Astrocyte (in vitro differentiated cells and primary cell): ENCODE measurements around the gene LRP1B. TPM values are rescaled to one million over a fixed set of nuclear protein-coding genes. Genes with fewer than 3 reads are reported as not detected.

Experiments used
- DNase-seq: peaks from one replicate; pipeline ENCODE4 v3.0.0-alpha.2; 2010; ENCODE audit warnings: low read depth
- FAIRE-seq: peaks from 2 replicates; lab custom pipeline; 2011; peaks lifted over from hg19 to GRCh38; lab: Jason Lieb, UNC
- H2AFZ ChIP-seq: 2 replicates; pipeline ENCODE4 v1.6.0; 2012; ENCODE audit warnings: low read depth, low read length, inconsistent platforms
- H3K27ac ChIP-seq: 2 replicates; pipeline ENCODE4 v1.5.1; 2011; ENCODE audit warnings: low read depth, low read length, inconsistent platforms
- H3K27me3 ChIP-seq: 2 replicates; pipeline ENCODE4 v1.6.0; 2011; ENCODE audit warnings: low read length, inconsistent platforms; ENCODE audit not compliant: insufficient read depth
- H3K36me3 ChIP-seq: 2 replicates; pipeline ENCODE4 v1.5.1; 2011; ENCODE audit warnings: low read length, inconsistent platforms; ENCODE audit not compliant: insufficient read depth
- H3K4me1 ChIP-seq: 2 replicates; pipeline ENCODE4 v1.5.1; 2011; ENCODE audit warnings: low read length, inconsistent platforms; ENCODE audit not compliant: insufficient read depth
- H3K4me2 ChIP-seq: 2 replicates; pipeline ENCODE4 v1.6.0; 2012; ENCODE audit warnings: low read length, inconsistent platforms
- H3K4me3 ChIP-seq: 2 replicates; pipeline ENCODE4 v1.5.1; 2011; ENCODE audit warnings: low read depth, mild to moderate bottlenecking, low read length, inconsistent platforms; ENCODE audit not compliant: insufficient read depth
- H3K79me2 ChIP-seq: 2 replicates; pipeline ENCODE4 v1.6.0; 2012; ENCODE audit warnings: mild to moderate bottlenecking, low read length, inconsistent platforms; ENCODE audit not compliant: insufficient read depth
- H3K9ac ChIP-seq: 2 replicates; pipeline ENCODE4 v1.6.0; 2012; ENCODE audit warnings: mild to moderate bottlenecking, low read length, inconsistent platforms
- H3K9me3 ChIP-seq: 2 replicates; pipeline ENCODE4 v1.5.1; 2012; ENCODE audit warnings: low read depth, mild to moderate bottlenecking, low read length, inconsistent platforms; ENCODE audit not compliant: insufficient read depth
- H4K20me1 ChIP-seq: 2 replicates; pipeline ENCODE4 v1.6.0; 2012; ENCODE audit warnings: low read length, inconsistent platforms; ENCODE audit not compliant: insufficient read depth
- H3K27ac Mint-ChIP-seq: one replicate; pipeline ENCODE4 v1.8.0; 2021; ENCODE audit warnings: mild to moderate bottlenecking, mixed read lengths; ENCODE audit not compliant: unreplicated experiment
- H3K27me3 Mint-ChIP-seq: one replicate; pipeline ENCODE4 v1.8.0; 2021; ENCODE audit warnings: low read depth, mixed read lengths; ENCODE audit not compliant: unreplicated experiment
- H3K36me3 Mint-ChIP-seq: one replicate; pipeline ENCODE4 v1.8.0; 2021; ENCODE audit warnings: low read depth, mixed read lengths; ENCODE audit not compliant: unreplicated experiment
- H3K4me1 Mint-ChIP-seq: one replicate; pipeline ENCODE4 v1.8.0; 2021; ENCODE audit warnings: low read depth, mixed read lengths; ENCODE audit not compliant: unreplicated experiment
- H3K4me3 Mint-ChIP-seq: one replicate; pipeline ENCODE4 v1.8.0; 2021; ENCODE audit warnings: mild to moderate bottlenecking, moderate library complexity, mixed read lengths; ENCODE audit not compliant: unreplicated experiment
- H3K9me3 Mint-ChIP-seq: one replicate; pipeline ENCODE4 v1.8.0; 2021; ENCODE audit warnings: mild to moderate bottlenecking, mixed read lengths; ENCODE audit not compliant: unreplicated experiment
- EZH2 ChIP-seq: IDR thresholded peaks from 2 replicates; pipeline ENCODE4 v1.6.1; 2012; ENCODE audit warnings: mild to moderate bottlenecking, low read length, inconsistent platforms; ENCODE audit not compliant: insufficient read depth
- total RNA-seq: library from RNA; stranded (reverse); gene quantifications from 2 replicates; pipeline ENCODE4 v1.2.1, GENCODE V29; 2021
- TF ChIP-seq, protein P1 (sequence below): IDR thresholded peaks from 2 replicates; pipeline ENCODE4 v1.5.1; 2011; ENCODE audit warnings: low read depth, mild to moderate bottlenecking, inconsistent platforms, low read length, moderate library complexity; ENCODE audit not compliant: insufficient read depth

Gene LRP1B
- total RNA-seq, 1 donor from 2014 or later = 1.5 TPM

DNA sequence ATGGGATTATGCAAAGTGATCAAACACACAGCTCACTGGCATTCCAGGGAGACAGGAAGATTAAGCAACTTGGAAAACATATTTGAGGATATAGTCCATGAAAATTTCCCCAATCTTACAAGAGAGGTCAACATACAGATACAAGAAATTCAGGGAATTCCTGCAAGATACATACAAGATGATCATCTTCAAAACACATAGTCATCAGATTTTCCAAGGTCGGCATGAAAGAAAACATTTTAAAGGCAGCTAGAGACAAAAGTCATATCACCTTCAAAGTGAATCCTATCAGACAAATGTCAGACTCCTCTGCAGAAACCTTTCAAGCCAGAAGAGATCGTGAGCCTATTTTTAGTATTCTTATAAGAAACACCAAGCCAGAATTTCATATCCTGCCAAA is 1188.5 kb downstream of the LRP1B start:
- Histone ChIP-seq H3K4me1 (no peaks in the 10 kb centered on the region), H3K9ac (no peak overlapping the region), H2AFZ (no peak overlapping the region), H3K4me3 (no peak overlapping the region), H3K79me2 (no peaks in the 10 kb centered on the region), H3K27me3 (no peaks in the 10 kb centered on the region), H3K9me3 (no peaks in the 10 kb centered on the region), H3K4me2 (no peak overlapping the region), H4K20me1 (no peaks in the 10 kb centered on the region), H3K36me3 (no peaks in the 10 kb centered on the region), H3K27ac (no peak overlapping the region)
- H3K36me3 Mint-ChIP-seq = no peaks in the 10 kb centered on the region
- no peak overlapping the region for H3K27ac Mint-ChIP-seq
- no peak overlapping the region for H3K4me3 Mint-ChIP-seq
- DNase-seq = no peak
- no peak for FAIRE-seq
- no peak for TF ChIP-seq EZH2
- TF ChIP-seq, protein P1, sequence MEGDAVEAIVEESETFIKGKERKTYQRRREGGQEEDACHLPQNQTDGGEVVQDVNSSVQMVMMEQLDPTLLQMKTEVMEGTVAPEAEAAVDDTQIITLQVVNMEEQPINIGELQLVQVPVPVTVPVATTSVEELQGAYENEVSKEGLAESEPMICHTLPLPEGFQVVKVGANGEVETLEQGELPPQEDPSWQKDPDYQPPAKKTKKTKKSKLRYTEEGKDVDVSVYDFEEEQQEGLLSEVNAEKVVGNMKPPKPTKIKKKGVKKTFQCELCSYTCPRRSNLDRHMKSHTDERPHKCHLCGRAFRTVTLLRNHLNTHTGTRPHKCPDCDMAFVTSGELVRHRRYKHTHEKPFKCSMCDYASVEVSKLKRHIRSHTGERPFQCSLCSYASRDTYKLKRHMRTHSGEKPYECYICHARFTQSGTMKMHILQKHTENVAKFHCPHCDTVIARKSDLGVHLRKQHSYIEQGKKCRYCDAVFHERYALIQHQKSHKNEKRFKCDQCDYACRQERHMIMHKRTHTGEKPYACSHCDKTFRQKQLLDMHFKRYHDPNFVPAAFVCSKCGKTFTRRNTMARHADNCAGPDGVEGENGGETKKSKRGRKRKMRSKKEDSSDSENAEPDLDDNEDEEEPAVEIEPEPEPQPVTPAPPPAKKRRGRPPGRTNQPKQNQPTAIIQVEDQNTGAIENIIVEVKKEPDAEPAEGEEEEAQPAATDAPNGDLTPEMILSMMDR = no peak
- H3K4me1 Mint-ChIP-seq = no peaks in the 10 kb centered on the region
- no peaks in the 10 kb centered on the region for H3K9me3 Mint-ChIP-seq
- H3K27me3 Mint-ChIP-seq = no peaks in the 10 kb centered on the region

DNA sequence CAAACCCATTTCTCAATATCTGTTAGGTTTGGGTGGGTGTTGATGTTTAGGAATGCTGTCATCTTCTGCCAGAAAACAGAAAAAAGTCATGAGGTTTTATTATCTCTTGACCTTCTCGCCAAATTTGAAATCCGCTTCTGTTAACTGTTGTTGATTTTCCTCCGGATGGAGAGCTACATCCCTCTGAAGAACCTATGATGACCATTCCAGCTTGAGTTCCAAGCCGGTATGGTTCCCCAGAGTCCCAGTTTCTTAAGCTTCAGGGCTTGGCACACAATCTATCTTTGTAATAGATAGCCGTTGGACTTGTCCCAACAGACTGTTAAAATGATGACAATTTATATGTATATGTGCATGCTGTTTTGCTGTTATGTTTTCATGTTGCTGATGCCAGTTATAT is 1201.0 kb downstream of the LRP1B start:
- H3K4me1 ChIP-seq = no peaks in the 10 kb centered on the region
- Mint-ChIP-seq H3K4me3 (no peak overlapping the region), H3K27me3 (no peaks in the 10 kb centered on the region), H3K36me3 (no peaks in the 10 kb centered on the region), H3K9me3 (no peaks in the 10 kb centered on the region), H3K27ac (no peak overlapping the region), H3K4me1 (no peaks in the 10 kb centered on the region)
- no peak overlapping the region for H3K27ac ChIP-seq
- FAIRE-seq (no peak), DNase-seq (no peak)
- no peaks in the 10 kb centered on the region for H3K36me3 ChIP-seq
- H2AFZ ChIP-seq = no peak overlapping the region
- no peaks in the 10 kb centered on the region for H3K9me3 ChIP-seq
- H3K9ac ChIP-seq = no peak overlapping the region
- no peak overlapping the region for H3K4me3 ChIP-seq
- no peaks in the 10 kb centered on the region for H3K27me3 ChIP-seq
- no peaks in the 10 kb centered on the region for H3K79me2 ChIP-seq
- TF ChIP-seq EZH2 = no peak
- TF ChIP-seq, protein P1 = no peak
- no peak overlapping the region for H3K4me2 ChIP-seq
- H4K20me1 ChIP-seq = no peaks in the 10 kb centered on the region

DNA sequence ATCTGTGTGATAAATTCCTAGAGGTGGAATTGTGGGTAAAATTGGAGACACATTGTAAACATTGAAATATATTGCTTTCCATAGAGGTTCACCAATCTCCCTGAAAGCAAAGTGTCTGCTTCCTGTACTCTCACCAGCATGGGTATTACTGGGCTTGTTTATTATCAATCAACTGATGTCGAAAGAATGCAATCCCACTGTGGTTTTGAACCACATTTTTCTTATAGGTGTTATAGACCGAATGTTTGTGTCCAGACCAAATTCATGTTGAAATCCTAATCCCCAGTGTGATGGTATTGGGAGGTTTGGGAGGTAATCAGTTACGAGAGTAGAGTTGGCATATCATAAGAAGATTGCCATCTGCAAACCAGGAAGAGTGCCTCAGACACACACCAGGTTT is 1212.4 kb downstream of the LRP1B start:
- no peak overlapping the region for H3K4me3 Mint-ChIP-seq
- FAIRE-seq = no peak

More for the DNA sequence above, 1212.4 kb downstream of the LRP1B start:
- Mint-ChIP-seq H3K36me3 (no peaks in the 10 kb centered on the region), H3K27ac (no peak overlapping the region), H3K27me3 (no peaks in the 10 kb centered on the region), H3K4me1 (no peaks in the 10 kb centered on the region), H3K9me3 (no peaks in the 10 kb centered on the region)
- TF ChIP-seq, protein P1 = no peak
- no peak for TF ChIP-seq EZH2
- Histone ChIP-seq H2AFZ (no peak overlapping the region), H3K36me3 (no peaks in the 10 kb centered on the region), H3K4me2 (no peak overlapping the region), H3K9me3 (no peaks in the 10 kb centered on the region), H4K20me1 (no peaks in the 10 kb centered on the region), H3K4me3 (no peak overlapping the region), H3K79me2 (no peaks in the 10 kb centered on the region), H3K4me1 (no peaks in the 10 kb centered on the region), H3K27me3 (no peaks in the 10 kb centered on the region), H3K27ac (no peak overlapping the region), H3K9ac (no peak overlapping the region)
- DNase-seq = no peak
